IMR-90 (cell line): Measurements from ENCODE around the gene MPG. TPM values are rescaled to one million over a fixed set of nuclear protein-coding genes. Genes with fewer than 3 reads are reported as not detected.

Experiments used
- ATAC-seq: fragments of 200-7000 bp; cut with Tn5 transposase; 2 replicates; pipeline ENCODE4 v1.9.1; 2020; ENCODE audit warnings: low read depth, mild to moderate bottlenecking, moderate library complexity
- BruUV-seq: library from RNA; stranded (reverse); fragments of 400-500 nt; replicated peaks from 2 replicates; lab custom pipeline; 2021; lab: Mats Ljungman, UMichigan
- CTCF ChIA-PET: fragments of 300-600 bp; formaldehyde crosslinking; extraction: SDS; loops from one replicate; lab custom pipeline; 2021; ENCODE audit warnings: antibody characterized with exemption; lab: Yijun Ruan, JAX
- POLR2A ChIA-PET: fragments of 300-600 bp; sonication (Branson Sonifier 250); formaldehyde crosslinking; loops from one replicate; lab custom pipeline; 2022; ENCODE audit warnings: antibody characterized with exemption; ENCODE audit not compliant: unreplicated experiment; lab: Charles Lee
- DNase-seq: peaks from one replicate; pipeline ENCODE4 v3.0.0; 2013
- H2AFZ ChIP-seq: replicated peaks from 2 replicates; pipeline ENCODE3; 2013; ENCODE audit warnings: low read length, mild to moderate bottlenecking; ENCODE audit not compliant: poor library complexity
- H2AK5ac ChIP-seq: 2 replicates; pipeline ENCODE4 v1.6.1; 2013; ENCODE audit warnings: low read depth, low read length, inconsistent platforms
- H2AK9ac ChIP-seq: replicated peaks from 2 replicates; pipeline ENCODE3; 2013; ENCODE audit warnings: mild to moderate bottlenecking, low read depth, low read length, moderate library complexity; ENCODE audit not compliant: poor library complexity
- H2BK120ac ChIP-seq: 2 replicates; pipeline ENCODE4 v1.6.1; 2013; ENCODE audit warnings: low read depth, low read length, inconsistent platforms
- H2BK15ac ChIP-seq: 3 replicates; pipeline ENCODE4 v1.6.1; 2013; ENCODE audit warnings: low read depth, low read length, inconsistent platforms
- H2BK20ac ChIP-seq: 2 replicates; pipeline ENCODE4 v1.6.1; 2013; ENCODE audit warnings: low read depth, mild to moderate bottlenecking, inconsistent platforms, low read length, moderate library complexity
- H2BK5ac ChIP-seq: 2 replicates; pipeline ENCODE4 v1.6.1; 2013; ENCODE audit warnings: mild to moderate bottlenecking, low read depth, low read length, inconsistent platforms; ENCODE audit not compliant: poor library complexity, severe bottlenecking
- H3K14ac ChIP-seq: replicated peaks from 2 replicates; pipeline ENCODE4 v1.6.1; 2013; ENCODE audit warnings: low read depth, low read length, inconsistent platforms
- H3K18ac ChIP-seq: 2 replicates; pipeline ENCODE4 v1.6.1; 2013; ENCODE audit warnings: low read depth, low read length, control low read depth
- H3K23ac ChIP-seq: 2 replicates; pipeline ENCODE4 v1.6.1; 2013; ENCODE audit warnings: low read depth, low read length, inconsistent platforms
- H3K27ac ChIP-seq: 2 replicates; pipeline ENCODE4 v1.5.1; 2013; ENCODE audit warnings: mild to moderate bottlenecking, control low read depth, low read length; ENCODE audit not compliant: insufficient read depth
- H3K27me3 ChIP-seq: 2 replicates; pipeline ENCODE4 v1.6.1; 2013; ENCODE audit warnings: low read length; ENCODE audit not compliant: control insufficient read depth, insufficient read depth
- H3K36me3 ChIP-seq: 2 replicates; pipeline ENCODE4 v1.6.1; 2013; ENCODE audit warnings: low read length, mixed read lengths; ENCODE audit not compliant: control insufficient read depth, insufficient read depth
- H3K4ac ChIP-seq: 2 replicates; pipeline ENCODE4 v1.6.1; 2013; ENCODE audit warnings: low read depth, low read length, inconsistent platforms
- H3K4me1 ChIP-seq: 2 replicates; pipeline ENCODE4 v1.6.1; 2013; ENCODE audit warnings: low read length, mixed read lengths; ENCODE audit not compliant: control insufficient read depth, insufficient read depth
- H3K4me2 ChIP-seq: 2 replicates; pipeline ENCODE4 v1.6.1; 2013; ENCODE audit warnings: low read depth, mild to moderate bottlenecking, control low read depth, low read length, moderate library complexity
- H3K4me3 ChIP-seq: 2 replicates; pipeline ENCODE4 v1.5.1; 2013; ENCODE audit warnings: low read depth, mild to moderate bottlenecking, control low read depth, low read length, moderate library complexity; ENCODE audit not compliant: insufficient read depth
- H3K56ac ChIP-seq: 2 replicates; pipeline ENCODE4 v1.6.1; 2013; ENCODE audit warnings: low read length, inconsistent platforms; ENCODE audit not compliant: insufficient read depth; ENCODE audit errors: extremely low read depth
- H3K79me1 ChIP-seq, 2 experiments: 2 replicates each; pipeline ENCODE4 v1.6.1; 2013; ENCODE audit warnings: low read length in 2 of 2, inconsistent platforms in 1 of 2, low read depth in 1 of 2
- H3K9ac ChIP-seq: 2 replicates; pipeline ENCODE4 v1.6.1; 2013; ENCODE audit warnings: low read depth, low read length, control low read depth
- H3K9me1 ChIP-seq: 2 replicates; pipeline ENCODE4 v1.6.1; 2013; ENCODE audit warnings: low read length, inconsistent platforms; ENCODE audit not compliant: insufficient read depth
- H3K9me3 ChIP-seq: 2 replicates; pipeline ENCODE4 v1.6.1; 2013; ENCODE audit warnings: low read length; ENCODE audit not compliant: control insufficient read depth, insufficient read depth
- H4K20me1 ChIP-seq: 2 replicates; pipeline ENCODE4 v1.6.1; 2013; ENCODE audit warnings: low read length, inconsistent platforms; ENCODE audit not compliant: insufficient read depth
- H4K5ac ChIP-seq: 2 replicates; pipeline ENCODE4 v1.6.1; 2013; ENCODE audit warnings: mild to moderate bottlenecking, low read depth, low read length, control low read depth
- H4K8ac ChIP-seq, 2 experiments: 2 replicates each; pipeline ENCODE4 v1.6.1; 2013; ENCODE audit warnings: low read depth in 2 of 2, low read length in 2 of 2, control low read depth in 1 of 2, inconsistent platforms in 1 of 2
- H4K91ac ChIP-seq: 2 replicates; pipeline ENCODE4 v1.6.1; 2013; ENCODE audit warnings: low read depth, low read length, inconsistent platforms; ENCODE audit not compliant: insufficient read depth
- BHLHE40 ChIP-seq: fragments of 150-350 bp; IDR thresholded peaks from 2 replicates; pipeline ENCODE4 v1.6.1; 2016; ENCODE audit warnings: mild to moderate bottlenecking, low read depth, low read length
- CEBPB ChIP-seq: IDR thresholded peaks from 2 replicates; pipeline ENCODE4 v1.6.1; 2012; ENCODE audit warnings: low read depth, low read length, improper control_type of control experiment
- CHD1 ChIP-seq: IDR thresholded peaks from 2 replicates; pipeline ENCODE4 v1.6.1; 2012; ENCODE audit warnings: low read depth, low read length, improper control_type of control experiment
- FOS ChIP-seq: fragments of 150-350 bp; IDR thresholded peaks from 2 replicates; pipeline ENCODE4 v1.6.1; 2016; ENCODE audit warnings: low read depth, low read length
- MAFK ChIP-seq: IDR thresholded peaks from 2 replicates; pipeline ENCODE4 v1.6.1; 2012; ENCODE audit warnings: low read depth, low read length, improper control_type of control experiment
- MAZ ChIP-seq: IDR thresholded peaks from 2 replicates; pipeline ENCODE4 v1.6.1; 2012; ENCODE audit warnings: low read depth, mild to moderate bottlenecking, low read length, improper control_type of control experiment, moderate library complexity, borderline replicate concordance
- MXI1 ChIP-seq: IDR thresholded peaks from 2 replicates; pipeline ENCODE4 v1.6.1; 2012; ENCODE audit warnings: low read depth, mild to moderate bottlenecking, low read length, moderate library complexity, borderline replicate concordance
- NFE2L2 ChIP-seq: fragments of 150-350 bp; IDR thresholded peaks from 2 replicates; pipeline ENCODE4 v1.6.1; 2016; ENCODE audit warnings: low read depth, mild to moderate bottlenecking, low read length
- POLR2A ChIP-seq: IDR thresholded peaks from 2 replicates; pipeline ENCODE4 v1.6.1; 2012; ENCODE audit warnings: mild to moderate bottlenecking, low read depth, low read length
- RAD21 ChIP-seq: IDR thresholded peaks from 2 replicates; pipeline ENCODE4 v1.6.1; 2012; ENCODE audit warnings: low read length, improper control_type of control experiment
- RCOR1 ChIP-seq: IDR thresholded peaks from 2 replicates; pipeline ENCODE4 v1.6.1; 2012; ENCODE audit warnings: mild to moderate bottlenecking, low read length, improper control_type of control experiment; ENCODE audit not compliant: insufficient replicate concordance
- RFX5 ChIP-seq: IDR thresholded peaks from 2 replicates; pipeline ENCODE4 v1.8.0; 2012; ENCODE audit warnings: low read depth, mild to moderate bottlenecking, low read length, moderate library complexity
- SMC3 ChIP-seq: fragments of 150-350 bp; IDR thresholded peaks from 2 replicates; pipeline ENCODE4 v1.6.1; 2016; ENCODE audit warnings: low read depth, mild to moderate bottlenecking, antibody characterized with exemption, low read length, moderate library complexity
- WGBS, 2 experiments: methylation state at CpG; one replicate each; pipeline versions ENCODE4 v1.1.5 to v1.1.7; 2013; ENCODE audit warnings: missing lambda C conversion rate in 2 of 2; ENCODE audit not compliant: insufficient read length in 1 of 2; ENCODE audit errors: extremely low coverage in 2 of 2; 5-methylcytosine and 5-hydroxymethylcytosine counted together
- dilution Hi-C: fragments of 300-500 bp; cut with HindIII; formaldehyde crosslinking; loops from one replicate; pipeline ENCODE4 v1.14.3; 2018; ENCODE audit warnings: low sequenced_read_pairs; ENCODE audit not compliant: unreplicated experiment
- in situ Hi-C: fragments of 300-500 bp; cut with MboI; formaldehyde crosslinking; loops from 3 replicates; pipeline ENCODE4 v1.14.3; 2019; ENCODE audit warnings: low sequenced_read_pairs, inconsistent platforms, mixed read lengths
- intact Hi-C: fragments of 100-400 bp; cut with micrococcal nuclease; formaldehyde crosslinking; loops from 2 replicates; pipeline ENCODE4 v1.10.0; 2022
- polyA plus RNA-seq, 3 experiments: library from polyadenylated mRNA; depleted of rRNA; stranded (reverse); fragments of >200 nt; gene quantifications; 2 replicates each; pipeline ENCODE4 v1.2.3, GENCODE V29; 2012; ENCODE audit warnings: low replicate concordance in 1 of 3
- total RNA-seq: library from RNA; depleted of rRNA; stranded (reverse); fragments of >200 nt; gene quantifications from 2 replicates; pipeline ENCODE4 v1.2.3, GENCODE V29; 2012
- TF ChIP-seq, protein P1 (sequence below): conservative IDR thresholded peaks from 2 replicates; pipeline ENCODE4 v1.5.1; 2012; ENCODE audit warnings: mild to moderate bottlenecking, low read depth, low read length, improper control_type of control experiment
- TF ChIP-seq, protein P2 (sequence below): fragments of 150-350 bp; IDR thresholded peaks from 2 replicates; pipeline ENCODE4 v1.6.1; 2016; ENCODE audit warnings: low read depth, mild to moderate bottlenecking, low read length, moderate library complexity, borderline replicate concordance
- TF ChIP-seq, protein P3 (sequence below): fragments of 150-350 bp; IDR thresholded peaks from 2 replicates; pipeline ENCODE4 v1.6.1; 2017; ENCODE audit warnings: mild to moderate bottlenecking, antibody characterized with exemption, low read length, low read depth

Gene MPG
- total and polyA plus RNA-seq, 2 of the 4 experiments (the other 2 are of a cell fraction), result 66.7 to 135 TPM

DNA sequence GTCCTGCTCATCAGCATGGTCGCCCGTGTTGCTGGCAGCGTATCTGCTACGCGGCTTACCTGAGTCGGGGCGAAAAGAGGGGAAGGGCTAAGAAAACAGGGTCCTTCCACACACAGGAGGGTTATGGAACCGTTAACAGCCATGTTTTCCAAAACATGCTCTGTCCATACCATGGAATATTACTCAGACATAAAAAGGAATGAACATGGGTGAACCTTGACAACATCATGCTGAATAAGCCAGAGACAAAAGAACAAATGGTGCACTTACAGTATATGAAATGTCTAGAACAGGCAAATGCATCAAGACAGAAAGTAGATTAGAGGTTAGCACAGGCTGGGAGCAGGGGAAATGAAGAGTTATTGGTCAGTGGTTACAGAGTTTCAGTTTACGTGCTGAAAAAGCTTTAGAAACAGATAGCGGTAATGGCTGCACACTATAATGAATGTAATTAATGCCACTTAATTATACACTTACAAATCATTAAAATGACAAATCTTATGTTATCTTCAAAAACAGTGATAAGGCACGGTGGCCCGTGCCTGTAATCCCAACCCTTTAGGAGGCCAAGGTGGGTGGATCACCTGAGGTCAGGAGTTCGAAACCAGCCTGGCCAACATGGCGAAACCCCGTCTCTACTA lies 52.6 kb downstream of the MPG start:
- Histone ChIP-seq H3K27ac (no peak overlapping the region), H3K9ac (no peak overlapping the region), H2BK120ac (no peak overlapping the region), H3K4me3 (no peak overlapping the region), H2AK5ac (no peak overlapping the region), H4K8ac (no peak overlapping the region), H3K27me3 (no peaks in the 10 kb centered on the region), H2AK9ac (no peak overlapping the region), H4K91ac (no peak overlapping the region), H3K4me1 (no peaks in the 10 kb centered on the region; the same call in 1 of the 2 replicates), H3K56ac (no peak overlapping the region), H3K9me1 (no peaks in the 10 kb centered on the region), H3K36me3 (no peaks in the 10 kb centered on the region), H3K9me3 (no peaks in the 10 kb centered on the region), H4K5ac (no peak overlapping the region), H3K23ac (no peak overlapping the region), H4K20me1 (peaks cover 32% of the 10 kb centered on the region), H2BK5ac (no peak overlapping the region), H3K4me2 (no peak overlapping the region), H2BK20ac (no peak overlapping the region), H2AFZ (no peak overlapping the region), H3K14ac (no peak overlapping the region), H3K79me1 (peaks cover 38 to 75% of the 10 kb centered on the region in 2 experiments), H3K18ac (no peak overlapping the region), H2BK15ac (no peak overlapping the region), H3K4ac (no peak overlapping the region)
- TF ChIP-seq CEBPB (no peak), POLR2A (no peak), MXI1 (no peak), CHD1 (no peak), RCOR1 (no peak), FOS (no peak), BHLHE40 (no peak), RAD21 (no peak), NFE2L2 (no peak), MAFK (no peak), SMC3 (no peak), MAZ (no peak), RFX5 (no peak)
- TF ChIP-seq, protein P1, sequence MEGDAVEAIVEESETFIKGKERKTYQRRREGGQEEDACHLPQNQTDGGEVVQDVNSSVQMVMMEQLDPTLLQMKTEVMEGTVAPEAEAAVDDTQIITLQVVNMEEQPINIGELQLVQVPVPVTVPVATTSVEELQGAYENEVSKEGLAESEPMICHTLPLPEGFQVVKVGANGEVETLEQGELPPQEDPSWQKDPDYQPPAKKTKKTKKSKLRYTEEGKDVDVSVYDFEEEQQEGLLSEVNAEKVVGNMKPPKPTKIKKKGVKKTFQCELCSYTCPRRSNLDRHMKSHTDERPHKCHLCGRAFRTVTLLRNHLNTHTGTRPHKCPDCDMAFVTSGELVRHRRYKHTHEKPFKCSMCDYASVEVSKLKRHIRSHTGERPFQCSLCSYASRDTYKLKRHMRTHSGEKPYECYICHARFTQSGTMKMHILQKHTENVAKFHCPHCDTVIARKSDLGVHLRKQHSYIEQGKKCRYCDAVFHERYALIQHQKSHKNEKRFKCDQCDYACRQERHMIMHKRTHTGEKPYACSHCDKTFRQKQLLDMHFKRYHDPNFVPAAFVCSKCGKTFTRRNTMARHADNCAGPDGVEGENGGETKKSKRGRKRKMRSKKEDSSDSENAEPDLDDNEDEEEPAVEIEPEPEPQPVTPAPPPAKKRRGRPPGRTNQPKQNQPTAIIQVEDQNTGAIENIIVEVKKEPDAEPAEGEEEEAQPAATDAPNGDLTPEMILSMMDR, result no peak
- TF ChIP-seq, protein P2, sequence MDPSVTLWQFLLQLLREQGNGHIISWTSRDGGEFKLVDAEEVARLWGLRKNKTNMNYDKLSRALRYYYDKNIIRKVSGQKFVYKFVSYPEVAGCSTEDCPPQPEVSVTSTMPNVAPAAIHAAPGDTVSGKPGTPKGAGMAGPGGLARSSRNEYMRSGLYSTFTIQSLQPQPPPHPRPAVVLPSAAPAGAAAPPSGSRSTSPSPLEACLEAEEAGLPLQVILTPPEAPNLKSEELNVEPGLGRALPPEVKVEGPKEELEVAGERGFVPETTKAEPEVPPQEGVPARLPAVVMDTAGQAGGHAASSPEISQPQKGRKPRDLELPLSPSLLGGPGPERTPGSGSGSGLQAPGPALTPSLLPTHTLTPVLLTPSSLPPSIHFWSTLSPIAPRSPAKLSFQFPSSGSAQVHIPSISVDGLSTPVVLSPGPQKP, result no peak
- TF ChIP-seq, protein P3, sequence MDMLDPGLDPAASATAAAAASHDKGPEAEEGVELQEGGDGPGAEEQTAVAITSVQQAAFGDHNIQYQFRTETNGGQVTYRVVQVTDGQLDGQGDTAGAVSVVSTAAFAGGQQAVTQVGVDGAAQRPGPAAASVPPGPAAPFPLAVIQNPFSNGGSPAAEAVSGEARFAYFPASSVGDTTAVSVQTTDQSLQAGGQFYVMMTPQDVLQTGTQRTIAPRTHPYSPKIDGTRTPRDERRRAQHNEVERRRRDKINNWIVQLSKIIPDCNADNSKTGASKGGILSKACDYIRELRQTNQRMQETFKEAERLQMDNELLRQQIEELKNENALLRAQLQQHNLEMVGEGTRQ, result no peak
- 100% methylated on average over 5 of the region's 15 CpGs; no CpG with 5 or more reads in 1 of the 2 experiments for WGBS, 2 experiments
- in situ Hi-C loops (no loop called here), dilution Hi-C loops (no loop called here), intact Hi-C loops (no loop called here)
- DNase-seq (no peak), ATAC-seq (no peak)
- ChIA-PET CTCF (no interaction called here), POLR2A (no interaction called here)
- no TSS peak for BruUV-seq
